Measurements from ENCODE around the gene CACNA1G. TPM values are rescaled to one million over a fixed set of nuclear protein-coding genes. Genes with fewer than 3 reads are reported as not detected.

Gene CACNA1G
- total RNA-seq, 2 donors from 2014 or later, result 0.11 TPM; not detected in 1

GRCh38 chr17:50635732-50635981 is 75.1 kb downstream of the CACNA1G start:
- Mint-ChIP-seq H3K4me3 (no peak overlapping the region), H3K36me3 (ENCODE audit: low read depth) (no peaks in the 10 kb centered on the region), H3K9me3 (no peaks in the 10 kb centered on the region), H3K27ac (no peak overlapping the region), H3K4me1 (peaks cover 5% of the 10 kb centered on the region), H3K27me3 (peaks cover 48% of the 10 kb centered on the region)
- no peak for ATAC-seq (replicated peaks)

DNA sequence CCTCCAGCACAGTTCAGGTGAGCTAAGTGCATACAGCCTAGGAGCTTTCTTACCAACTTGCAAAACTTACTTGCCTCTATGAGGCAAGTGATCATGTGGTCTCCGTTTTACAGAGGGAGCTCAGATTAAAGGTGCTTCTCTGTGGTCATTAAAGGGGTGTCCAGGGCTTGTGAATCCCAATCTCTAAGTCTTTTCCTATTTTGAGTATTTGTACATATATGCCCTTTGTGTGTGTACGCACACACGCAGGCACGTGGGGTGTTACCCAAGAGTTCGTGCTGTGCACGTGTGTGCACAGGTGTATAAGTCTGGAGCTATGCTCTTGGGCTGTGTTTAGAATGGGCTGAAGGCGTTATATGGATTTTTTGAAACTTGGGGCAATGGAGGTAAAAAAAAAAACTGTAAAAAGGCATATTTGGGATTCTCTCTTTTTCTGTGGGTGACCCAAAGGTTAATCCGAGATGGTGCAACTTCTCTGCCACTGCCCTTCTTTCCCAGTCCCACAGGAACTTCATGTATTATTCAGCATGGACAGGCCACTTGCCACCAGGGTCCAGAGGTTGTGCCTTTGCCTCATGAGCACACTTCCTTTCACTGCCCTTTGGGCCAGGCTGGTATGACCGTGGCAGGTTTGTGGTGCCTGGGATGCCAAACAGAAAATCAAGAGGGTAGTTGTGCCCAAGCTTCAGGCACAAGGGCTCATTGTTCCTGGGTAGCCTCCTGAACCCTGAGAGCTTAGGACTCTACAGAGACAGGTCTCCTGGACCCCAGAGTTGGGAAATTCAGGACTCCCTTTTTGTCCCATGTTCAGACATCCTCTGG is 75.7 kb downstream of the CACNA1G start:
- Mint-ChIP-seq H3K4me3 (no peak overlapping the region), H3K27ac (no peak overlapping the region), H3K27me3 (peaks cover 47% of the 10 kb centered on the region), H3K4me1 (peaks cover 4% of the 10 kb centered on the region), H3K9me3 (no peaks in the 10 kb centered on the region), H3K36me3 (ENCODE audit: low read depth) (no peaks in the 10 kb centered on the region)
- no peak for ATAC-seq (replicated peaks)

DNA sequence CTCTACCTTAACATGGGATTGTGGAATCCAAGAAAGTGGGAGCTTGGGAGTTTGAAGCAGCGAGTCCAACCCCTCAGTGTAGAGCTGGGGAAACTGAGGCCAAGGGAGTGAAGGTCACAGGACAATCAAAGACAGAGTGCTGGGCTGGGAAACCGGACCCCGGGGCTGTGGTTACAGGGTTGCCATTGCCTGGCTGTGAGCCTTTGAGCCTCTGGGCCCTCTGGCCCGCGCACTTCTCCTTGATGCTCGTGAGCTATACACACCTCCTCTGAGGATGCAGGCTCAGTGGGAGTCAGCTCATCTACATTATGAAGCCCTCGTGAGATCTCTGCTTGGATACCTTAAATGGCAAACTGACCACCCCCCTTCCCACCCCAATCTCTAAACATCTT is 76.3 kb downstream of the CACNA1G start:
- peaks cover 3% of the 10 kb centered on the region for H3K4me1 Mint-ChIP-seq
- no peak overlapping the region for H3K4me3 Mint-ChIP-seq
- no peaks in the 10 kb centered on the region for H3K9me3 Mint-ChIP-seq
- no peak overlapping the region for H3K27ac Mint-ChIP-seq
- H3K27me3 Mint-ChIP-seq, result peaks cover 42% of the 10 kb centered on the region
- H3K36me3 Mint-ChIP-seq (ENCODE audit: low read depth), result no peaks in the 10 kb centered on the region
- ATAC-seq (replicated peaks), result no peak

DNA sequence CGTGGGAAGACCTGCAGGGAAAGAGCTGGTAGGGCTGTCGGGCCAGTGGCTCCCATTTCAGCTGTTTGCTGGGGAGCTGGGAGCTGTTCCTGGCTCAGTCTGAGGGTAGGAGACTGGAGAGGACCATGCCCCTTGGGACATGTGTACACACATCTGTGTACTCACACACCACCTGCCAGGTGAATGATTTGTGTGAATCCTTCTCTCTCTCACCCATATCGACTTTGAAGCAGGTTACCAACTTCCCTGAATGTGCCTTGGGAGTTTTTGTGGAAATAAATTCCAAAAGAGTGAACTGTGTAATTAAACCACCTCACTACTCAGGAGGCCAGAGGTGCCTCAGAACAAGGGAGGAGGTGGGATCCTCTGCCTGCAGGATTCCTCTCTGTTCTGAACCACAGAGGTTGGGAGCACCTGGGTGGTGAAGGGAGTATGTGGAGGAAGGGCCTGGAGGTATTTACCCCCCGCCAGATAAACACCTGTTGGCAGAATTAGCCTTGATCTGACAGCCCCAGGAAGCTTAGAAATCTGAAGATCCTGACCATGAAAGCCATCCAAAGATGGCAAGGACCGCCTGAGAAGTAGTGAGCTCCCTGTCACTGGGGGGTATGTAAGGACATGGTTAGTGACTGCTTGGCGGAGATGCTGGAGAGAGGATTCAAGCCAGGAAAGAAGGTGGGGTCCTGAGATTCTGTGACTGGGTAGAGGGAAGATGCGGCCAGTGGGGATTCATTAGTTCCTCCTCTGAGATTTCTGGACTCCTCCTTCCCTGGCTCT is 77.5 kb downstream of the CACNA1G start:
- Mint-ChIP-seq H3K4me3 (no peak overlapping the region), H3K27me3 (peaks cover 33% of the 10 kb centered on the region), H3K27ac (no peak overlapping the region), H3K4me1 (no peaks in the 10 kb centered on the region), H3K36me3 (ENCODE audit: low read depth) (no peaks in the 10 kb centered on the region), H3K9me3 (no peaks in the 10 kb centered on the region)
- ATAC-seq (replicated peaks), result no peak

DNA sequence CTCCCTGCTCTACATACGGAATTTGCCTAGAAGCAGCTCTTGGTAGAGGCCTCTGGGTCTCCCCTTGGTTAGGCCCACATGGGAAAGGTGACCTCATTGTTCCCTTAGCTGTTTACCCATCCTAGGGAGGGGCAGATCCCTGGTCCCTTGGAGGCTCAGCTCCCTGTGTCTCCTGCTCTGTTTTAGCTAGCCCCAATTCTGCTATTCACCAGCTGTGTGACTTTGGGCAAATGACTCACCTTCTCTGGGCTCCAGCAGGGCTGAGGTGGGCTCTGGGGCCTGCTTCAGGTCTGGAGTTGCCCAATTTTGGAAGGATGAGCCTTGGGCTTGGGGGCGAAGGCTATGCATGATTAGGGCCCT is 78.1 kb downstream of the CACNA1G start:
- Mint-ChIP-seq H3K4me1 (no peaks in the 10 kb centered on the region), H3K27ac (no peak overlapping the region), H3K9me3 (no peaks in the 10 kb centered on the region), H3K36me3 (ENCODE audit: low read depth) (no peaks in the 10 kb centered on the region), H3K27me3 (peaks cover 30% of the 10 kb centered on the region), H3K4me3 (no peak overlapping the region)
- no peak for ATAC-seq (replicated peaks)

- Mint-ChIP-seq H3K27ac (no peak overlapping the region), H3K4me1 (no peaks in the 10 kb centered on the region), H3K27me3 (peaks cover 30% of the 10 kb centered on the region), H3K4me3 (no peak overlapping the region), H3K9me3 (no peaks in the 10 kb centered on the region), H3K36me3 (ENCODE audit: low read depth) (no peaks in the 10 kb centered on the region)
- ATAC-seq (replicated peaks), result no peak
Measured at GRCh38 chr17:50638966-50639713, 78.6 kb downstream of the CACNA1G start.

DNA sequence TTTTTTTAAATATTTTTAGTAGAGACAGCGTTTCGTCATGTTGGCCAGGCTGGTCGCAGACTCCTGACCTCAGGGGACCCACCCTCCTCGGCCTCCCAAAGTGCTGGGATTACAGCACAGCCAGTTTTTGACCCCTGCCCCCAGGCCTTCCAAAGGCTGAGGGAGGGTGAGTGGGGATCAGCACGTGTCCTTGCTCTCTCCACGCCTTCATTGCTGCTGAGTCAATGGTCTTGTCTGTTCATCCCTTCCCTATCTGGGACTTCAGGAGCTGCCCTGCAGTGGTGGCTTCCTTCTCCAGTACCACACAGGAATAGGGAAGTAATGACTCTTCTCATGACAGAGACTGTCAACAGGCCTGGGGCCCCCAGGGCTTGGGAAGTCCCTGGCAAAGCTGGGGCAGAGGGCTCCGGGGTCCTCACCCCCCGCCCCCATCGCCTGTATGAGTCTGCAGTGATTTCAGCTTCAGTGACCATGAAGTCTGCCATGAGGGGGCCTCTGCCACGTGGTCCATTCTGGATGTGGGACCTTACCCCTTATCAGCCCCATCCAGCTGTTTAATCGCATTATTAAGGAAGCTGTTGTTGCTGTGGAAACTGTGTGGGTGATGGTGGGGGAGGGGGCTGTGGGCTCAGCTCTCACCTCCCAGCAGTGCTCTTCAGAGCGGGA is 80.3 kb downstream of the CACNA1G start:
- no peak overlapping the region for H3K4me3 Mint-ChIP-seq
- no peaks in the 10 kb centered on the region for H3K36me3 Mint-ChIP-seq (ENCODE audit: low read depth)
- no peaks in the 10 kb centered on the region for H3K9me3 Mint-ChIP-seq
- peaks cover 29% of the 10 kb centered on the region for H3K27me3 Mint-ChIP-seq
- H3K27ac Mint-ChIP-seq, result no peak overlapping the region
- no peak for ATAC-seq (replicated peaks)
- no peaks in the 10 kb centered on the region for H3K4me1 Mint-ChIP-seq

DNA sequence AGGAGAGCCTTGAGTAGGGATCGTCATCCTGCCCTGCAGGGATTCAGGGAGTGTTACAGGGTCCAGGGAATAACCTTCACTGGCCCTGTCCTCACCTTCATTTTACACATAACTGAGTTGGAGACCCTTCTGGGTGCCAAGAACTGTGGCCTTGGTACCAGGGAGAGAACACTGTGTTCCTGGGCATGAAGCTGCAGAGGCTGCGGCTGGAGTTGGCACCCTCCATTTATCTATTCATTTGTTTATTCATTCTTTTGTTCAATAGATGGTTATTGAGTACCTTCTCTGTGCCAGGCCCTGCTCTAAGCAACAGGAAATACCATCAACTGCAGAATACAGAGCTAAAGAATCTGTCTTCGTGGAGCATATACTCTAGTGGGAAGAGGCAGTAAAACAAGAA is 80.8 kb downstream of the CACNA1G start:
- H3K27me3 Mint-ChIP-seq, result peaks cover 28% of the 10 kb centered on the region
- H3K9me3 Mint-ChIP-seq, result no peaks in the 10 kb centered on the region
- no peak overlapping the region for H3K4me3 Mint-ChIP-seq
- H3K4me1 Mint-ChIP-seq, result no peaks in the 10 kb centered on the region
- no peak for ATAC-seq (replicated peaks)
- no peak overlapping the region for H3K27ac Mint-ChIP-seq
- H3K36me3 Mint-ChIP-seq (ENCODE audit: low read depth), result no peaks in the 10 kb centered on the region

DNA sequence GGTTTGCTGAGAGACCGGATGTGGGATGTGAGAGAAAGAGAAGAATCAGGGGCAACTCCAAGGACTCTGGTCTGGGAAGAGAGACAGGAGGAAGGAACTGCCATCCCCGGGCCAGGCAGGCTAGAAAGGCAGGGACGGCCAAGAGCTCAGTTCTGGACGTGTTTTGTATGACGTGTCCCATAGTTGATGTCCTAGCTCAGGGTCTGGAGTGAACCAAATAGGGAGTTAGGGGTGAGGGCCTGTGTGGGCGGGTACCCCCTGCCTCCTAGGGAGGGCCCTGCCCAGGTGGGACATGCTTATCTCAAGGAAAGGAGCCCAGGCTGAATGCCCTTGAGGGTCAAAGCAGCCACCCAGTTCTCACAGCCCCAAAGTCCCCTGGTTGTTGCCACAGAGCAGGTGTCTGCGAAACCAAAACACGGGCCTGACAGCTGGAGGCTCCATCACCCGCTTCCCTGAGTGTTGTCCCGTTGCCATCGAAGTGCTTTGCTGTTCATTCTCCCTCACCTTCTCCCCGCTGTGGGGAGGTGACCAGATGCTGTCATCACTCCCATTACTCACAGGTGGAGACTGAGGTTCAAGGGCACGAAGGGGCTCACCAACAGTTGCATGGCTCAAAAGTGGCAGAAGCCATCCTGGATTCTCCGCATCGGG is 81.7 kb downstream of the CACNA1G start:
- Mint-ChIP-seq H3K27ac (no peak overlapping the region), H3K4me3 (no peak overlapping the region), H3K36me3 (ENCODE audit: low read depth) (no peaks in the 10 kb centered on the region), H3K4me1 (no peaks in the 10 kb centered on the region), H3K27me3 (peaks cover 23% of the 10 kb centered on the region), H3K9me3 (no peaks in the 10 kb centered on the region)
- ATAC-seq (replicated peaks), result no peak

DNA sequence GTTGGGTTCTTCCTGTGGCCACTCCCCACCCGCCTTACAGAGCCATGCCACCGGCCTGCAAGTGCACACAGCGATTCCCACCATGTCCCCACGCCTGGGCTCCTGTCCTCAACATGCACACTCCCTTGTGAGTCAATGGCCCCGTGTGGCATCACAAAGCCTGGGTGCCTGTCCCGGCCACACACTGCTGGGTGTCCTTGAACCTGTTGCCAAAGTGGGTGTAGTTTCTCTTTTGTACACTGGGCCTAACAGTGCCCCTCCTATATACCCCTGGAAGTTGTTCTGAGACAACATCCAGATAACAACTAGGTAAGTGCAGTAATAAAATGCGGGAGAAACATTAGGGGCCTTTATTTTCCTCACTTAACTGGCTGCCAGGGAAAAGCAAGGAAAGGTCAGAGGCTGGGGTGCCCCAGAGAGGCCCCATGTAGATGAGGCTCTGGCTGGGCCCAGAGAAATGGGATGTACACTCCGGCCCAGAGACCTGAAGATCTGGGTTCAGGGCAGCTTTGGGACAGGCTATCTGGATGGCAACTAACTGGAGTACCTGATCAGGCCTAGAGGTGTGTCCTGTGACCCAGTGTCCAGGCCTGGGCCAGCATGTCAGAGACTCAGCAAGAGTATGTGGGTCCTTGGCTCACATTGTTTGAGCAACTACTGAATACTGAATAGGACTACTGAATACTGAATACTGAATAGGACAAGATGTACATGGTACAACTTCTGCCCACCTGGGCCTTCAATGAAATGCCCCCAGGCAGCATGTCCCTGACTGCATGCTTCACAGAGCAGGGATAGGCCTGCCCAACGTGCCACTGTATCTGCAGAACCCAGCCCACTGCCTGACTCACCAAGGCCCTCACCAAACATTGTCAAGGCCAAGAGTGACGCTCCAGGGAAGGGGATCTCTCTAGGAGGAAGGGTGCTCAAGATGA is 82.5 kb downstream of the CACNA1G start:
- Mint-ChIP-seq H3K36me3 (ENCODE audit: low read depth) (no peaks in the 10 kb centered on the region), H3K9me3 (no peaks in the 10 kb centered on the region), H3K27me3 (peaks cover 18% of the 10 kb centered on the region), H3K27ac (no peak overlapping the region), H3K4me3 (no peak overlapping the region), H3K4me1 (no peaks in the 10 kb centered on the region)
- ATAC-seq (replicated peaks), result no peak

DNA sequence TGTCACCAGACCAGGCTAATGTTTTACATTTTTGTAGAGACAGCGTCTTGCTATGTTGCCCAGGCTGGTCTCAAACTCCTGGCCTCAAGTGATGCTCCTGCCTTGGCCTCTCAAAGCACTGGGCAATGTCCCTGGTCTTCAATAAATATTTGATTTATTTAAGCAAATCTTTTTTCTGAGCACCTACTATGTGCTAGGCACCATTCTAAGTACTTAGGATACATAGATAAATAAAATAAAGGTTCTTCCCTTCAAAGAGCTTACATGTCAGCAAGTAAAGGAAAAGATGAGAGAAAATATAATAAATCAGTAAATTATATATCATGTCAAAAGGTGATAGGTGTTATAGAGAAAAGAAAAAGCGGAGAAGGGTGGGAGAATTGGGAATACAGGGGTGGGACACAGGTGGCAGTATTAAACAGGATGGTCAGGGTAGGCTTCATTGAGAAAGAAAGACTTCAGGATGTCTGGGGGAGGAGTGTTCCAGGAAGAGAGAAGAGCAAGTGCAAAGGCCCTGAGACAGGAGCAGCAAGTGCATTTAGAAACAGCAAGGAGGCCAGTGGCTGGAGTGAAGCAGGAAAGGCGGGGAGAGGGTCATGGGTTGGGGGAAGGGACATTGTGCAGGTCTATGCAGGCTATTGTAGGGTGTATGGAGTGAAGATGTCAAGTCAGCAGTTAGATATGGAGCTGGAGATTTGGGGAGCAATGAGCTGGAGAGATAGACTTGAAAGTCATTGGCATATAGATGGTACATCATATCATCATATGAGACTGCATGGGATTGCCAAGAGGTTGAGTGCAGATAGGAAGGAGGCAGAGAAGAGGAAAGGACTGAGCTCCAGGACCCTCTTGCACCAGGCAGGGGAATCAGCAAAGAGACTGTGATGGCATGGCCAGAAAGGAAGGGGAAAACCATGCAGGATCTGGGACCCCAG is 85.5 kb downstream of the CACNA1G start:
- Mint-ChIP-seq H3K27ac (no peak overlapping the region), H3K27me3 (peaks cover 17% of the 10 kb centered on the region), H3K36me3 (ENCODE audit: low read depth) (no peaks in the 10 kb centered on the region), H3K9me3 (no peaks in the 10 kb centered on the region), H3K4me1 (no peaks in the 10 kb centered on the region), H3K4me3 (no peak overlapping the region)
- ATAC-seq (replicated peaks), result no peak

- H3K4me3 Mint-ChIP-seq, result no peak overlapping the region
- H3K4me1 Mint-ChIP-seq, result no peaks in the 10 kb centered on the region
- H3K36me3 Mint-ChIP-seq (ENCODE audit: low read depth), result no peaks in the 10 kb centered on the region
- no peak overlapping the region for H3K27ac Mint-ChIP-seq
- peaks cover 17% of the 10 kb centered on the region for H3K27me3 Mint-ChIP-seq
- H3K9me3 Mint-ChIP-seq, result no peaks in the 10 kb centered on the region
- no peak for ATAC-seq (replicated peaks)
Measured at GRCh38 chr17:50647187-50647586, 86.7 kb downstream of the CACNA1G start.
